NCI-H1048 (cell line): Measurements from ENCODE around the gene KRTAP24-1.

Experiments used
- DNase-seq: peaks from one replicate; lab custom pipeline; 2025; lab: John Stamatoyannopoulos, UW

KRTAP24-1 gene

GRCh38 chr21:30234050-30234449 is 48.7 kb downstream of the KRTAP24-1 start:
- DNase-seq: no peak

- DNase-seq: no peak
These were observed 49.3 kb downstream of the KRTAP24-1 start for GRCh38 chr21:30233228-30234020.

GRCh38 chr21:30232011-30232410 is 50.7 kb downstream of the KRTAP24-1 start:
- no peak for DNase-seq
